GM19468 (cell line): ENCODE measurements around the gene INSRR.

ENCODE experiments used
- ATAC-seq: cut with Tn5 transposase; IDR thresholded peaks from one replicate; pipeline ENCODE4 v1.9.1; 2021; ENCODE audit warnings: mild to moderate bottlenecking, moderate library complexity, moderate number of reproducible peaks; ENCODE audit not compliant: unreplicated experiment; ENCODE audit errors: extremely low read depth

Gene INSRR

GRCh38 chr1:156894711-156895454 lies 36.0 kb upstream of the INSRR start:
- ATAC-seq = no peak

- ATAC-seq = no peak
Observed at GRCh38 chr1:156894001-156894400, 35.1 kb upstream of the INSRR start.

GRCh38 chr1:156893048-156893953 lies 34.4 kb upstream of the INSRR start, which contains the start of gene PEAR1:
PEAR1 (plus strand) TSS chr1:156893718; CDS start chr1:156903927, 10,209 bp downstream.
- no peak for ATAC-seq

DNA sequence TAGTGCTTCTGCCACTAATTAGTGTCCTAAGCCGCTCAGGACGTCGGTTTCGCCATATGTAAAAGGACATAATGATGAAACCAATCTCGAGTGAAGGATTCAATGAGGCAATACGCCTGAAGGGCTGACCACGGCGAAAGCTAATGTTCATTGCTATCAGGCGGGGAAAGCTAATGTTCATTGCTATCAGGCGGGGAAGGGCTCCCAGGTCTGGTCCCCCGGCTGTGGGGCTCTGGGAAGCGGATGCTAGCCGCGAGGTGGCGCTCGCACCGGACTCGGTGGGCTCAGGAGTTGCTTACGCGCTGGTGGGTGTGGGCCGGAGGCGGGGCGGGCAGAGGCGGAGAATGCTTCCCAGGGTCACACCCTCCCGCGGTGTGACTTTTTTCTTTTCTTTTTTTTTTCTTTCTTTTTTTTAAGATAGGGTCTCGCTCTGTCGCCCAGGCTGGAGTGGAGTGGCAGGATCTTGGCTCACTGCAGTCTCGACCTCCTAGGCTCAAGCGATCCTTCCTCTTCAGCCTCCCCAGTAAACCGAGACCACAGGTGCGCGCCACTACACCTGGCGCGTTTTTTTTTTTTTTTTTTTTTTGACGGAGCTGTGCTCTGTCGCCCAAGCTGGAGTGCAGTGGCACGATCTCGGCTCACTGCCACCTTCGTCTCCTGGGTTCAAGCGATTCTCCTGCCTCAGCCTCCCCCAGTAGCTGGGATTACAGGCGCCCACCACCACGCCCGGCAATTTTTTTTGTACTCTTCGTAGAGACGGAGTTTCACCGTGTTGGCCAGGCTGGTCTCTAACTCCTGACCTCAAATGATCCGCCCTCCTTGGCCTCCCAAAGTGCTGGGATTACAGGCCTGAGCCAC lies 33.5 kb upstream of the INSRR start:
- no peak for ATAC-seq

DNA sequence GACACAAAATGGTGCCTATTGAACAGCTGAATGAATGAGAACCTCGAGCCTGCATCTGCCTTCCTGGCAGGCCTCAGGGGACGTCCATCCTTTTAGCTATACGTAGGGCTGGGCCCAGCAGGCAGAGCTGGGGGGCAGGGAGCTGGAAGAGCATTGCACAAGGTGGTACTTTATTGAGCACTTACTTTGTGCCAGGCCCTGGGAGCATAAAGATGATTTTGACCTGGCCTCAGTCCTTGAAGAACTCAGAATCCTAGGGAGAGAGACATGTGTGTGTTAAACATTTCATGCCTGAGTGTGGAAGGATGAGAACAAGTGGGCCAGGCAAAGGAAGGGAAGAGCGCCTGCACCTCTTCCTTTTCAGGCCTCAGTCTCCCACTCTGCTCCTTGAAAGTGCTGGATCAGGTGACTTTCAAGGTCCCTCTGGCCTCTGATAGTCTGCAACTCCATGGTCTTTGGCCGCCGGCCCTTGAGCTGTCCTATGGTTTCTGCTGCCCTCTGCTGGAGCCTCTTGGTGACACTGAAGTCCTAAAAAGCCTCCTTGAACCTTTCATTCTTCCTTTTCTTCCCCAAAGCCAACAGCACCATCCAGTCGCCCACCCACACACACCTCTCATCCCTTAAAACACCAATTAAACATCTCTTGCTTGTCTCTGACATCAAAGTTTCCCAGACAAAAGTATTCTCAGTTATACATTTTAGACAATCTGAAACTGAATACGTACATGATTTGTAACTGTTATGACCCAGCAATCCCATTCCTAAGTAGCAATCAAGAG lies 31.1 kb upstream of the INSRR start:
- ATAC-seq = no peak

DNA sequence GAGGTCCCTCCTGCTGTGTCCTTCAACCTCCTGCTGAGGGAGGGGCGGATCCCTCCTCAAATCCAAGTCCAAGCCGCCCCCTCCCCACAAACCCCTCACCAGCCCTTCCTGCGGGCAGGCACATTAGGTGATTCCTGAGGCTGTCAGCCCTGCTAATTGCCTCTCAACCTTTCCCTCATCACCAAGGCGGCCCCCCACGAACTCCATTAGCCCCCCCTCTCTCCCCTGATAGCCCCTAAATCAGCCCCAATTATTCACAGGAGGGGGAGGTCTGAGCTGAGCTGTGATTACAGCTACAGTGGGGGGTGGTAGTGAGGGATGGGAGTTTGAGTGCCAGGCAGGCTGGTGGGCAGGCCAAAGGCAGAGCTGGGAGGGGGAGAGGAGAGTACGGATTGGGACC lies 28.8 kb upstream of the INSRR start:
- ATAC-seq = no peak

- no peak for ATAC-seq
Observed at GRCh38 chr1:156887317-156887716, 28.4 kb upstream of the INSRR start.

DNA sequence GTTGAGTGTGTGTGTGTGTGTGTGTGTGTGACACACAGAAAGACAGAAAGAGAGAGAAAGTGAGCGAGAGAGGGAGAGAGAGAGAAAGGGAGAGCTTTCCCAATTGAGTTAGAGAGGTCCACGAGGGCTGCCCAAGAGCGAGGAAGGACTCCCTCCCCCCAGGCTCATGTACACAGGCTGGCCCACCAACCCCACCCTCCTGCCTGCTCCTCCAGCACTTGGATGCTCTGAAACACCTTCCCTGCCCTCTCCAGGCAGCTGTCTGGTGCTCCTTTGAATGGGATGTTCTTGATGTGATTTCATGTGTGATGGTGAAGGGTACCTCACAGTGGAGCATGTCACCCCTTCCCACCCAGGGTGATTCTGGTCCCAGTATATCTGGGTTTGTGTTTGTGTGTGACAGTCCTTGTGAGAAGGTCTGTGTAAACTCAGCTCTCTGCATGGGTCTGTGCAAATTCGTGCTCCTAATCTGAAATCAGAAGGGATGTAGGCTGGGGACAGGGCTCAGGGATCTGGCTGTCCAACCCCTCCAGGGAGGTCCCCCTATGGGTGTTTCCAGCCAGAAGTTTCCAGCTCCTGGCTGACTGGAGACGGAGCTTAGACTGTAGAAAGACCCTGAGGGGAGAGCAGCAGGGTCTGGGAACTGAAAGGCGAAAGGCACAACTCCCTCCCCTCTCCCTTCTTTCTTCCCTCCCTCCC lies 27.8 kb upstream of the INSRR start:
- ATAC-seq = no peak

- ATAC-seq = no peak
Observed at GRCh38 chr1:156885880-156886355, 27.0 kb upstream of the INSRR start.

DNA sequence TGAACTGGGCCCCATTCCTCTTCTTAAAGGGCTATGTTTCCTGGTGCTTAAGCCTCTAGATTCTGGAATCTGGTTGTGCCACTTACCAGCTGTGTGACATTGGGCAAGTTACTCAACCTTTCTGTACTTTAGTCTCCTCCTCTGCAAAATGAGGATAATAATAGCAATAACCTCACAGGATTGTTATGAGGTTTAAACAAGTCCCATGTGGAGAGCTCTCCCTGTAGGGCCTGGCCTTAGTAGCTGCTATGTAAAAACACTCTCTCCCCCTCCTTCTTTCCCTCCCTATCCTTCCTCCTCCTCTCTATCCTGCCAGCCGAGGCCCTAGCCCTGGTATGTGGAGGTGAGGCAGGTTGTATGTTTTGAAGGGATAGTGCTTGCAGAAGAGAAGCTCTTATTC lies 26.4 kb upstream of the INSRR start:
- no peak for ATAC-seq

GRCh38 chr1:156884560-156885184 lies 25.8 kb upstream of the INSRR start:
- ATAC-seq = no peak

DNA sequence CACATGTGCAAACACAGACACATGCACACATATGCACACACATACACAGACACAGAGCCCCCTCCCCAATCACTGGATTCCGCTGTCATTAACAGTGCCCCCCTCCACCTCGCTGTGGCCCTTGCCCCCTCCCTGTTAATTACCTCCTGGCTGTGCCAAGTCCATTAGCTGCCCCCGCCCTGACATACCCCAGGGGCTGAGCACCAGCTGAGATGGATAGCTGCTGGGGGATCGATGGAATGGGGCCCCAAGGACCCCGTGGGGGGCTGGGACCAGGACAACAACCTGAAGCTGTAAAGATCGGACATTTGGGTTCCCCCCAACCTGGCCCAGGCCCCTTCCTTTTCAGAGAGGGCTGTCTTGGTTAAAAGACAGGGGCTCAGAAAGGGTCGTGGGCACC lies 25.0 kb upstream of the INSRR start:
- no peak for ATAC-seq

- no peak for ATAC-seq
Observed at GRCh38 chr1:156882543-156882942, 23.6 kb upstream of the INSRR start.

DNA sequence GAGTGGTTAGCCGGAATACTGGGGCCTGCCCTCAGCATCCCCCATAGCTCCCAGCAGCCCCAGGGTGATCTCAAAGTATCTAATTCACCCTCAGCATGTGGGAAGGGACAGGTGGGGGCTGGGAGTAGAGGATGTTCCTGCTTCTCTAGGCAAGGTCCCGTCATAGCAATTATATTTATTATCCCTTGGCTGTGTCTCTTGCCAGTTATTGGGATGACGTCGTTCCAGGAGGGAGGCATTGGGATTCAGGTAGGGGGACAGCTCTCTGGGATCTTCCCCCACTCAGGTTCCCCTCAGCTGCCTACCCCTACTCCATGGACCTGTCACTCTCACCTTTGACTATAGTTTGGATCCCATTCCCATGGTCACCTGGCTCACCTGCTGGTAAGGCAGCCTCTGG lies 22.7 kb upstream of the INSRR start:
- ATAC-seq = no peak

DNA sequence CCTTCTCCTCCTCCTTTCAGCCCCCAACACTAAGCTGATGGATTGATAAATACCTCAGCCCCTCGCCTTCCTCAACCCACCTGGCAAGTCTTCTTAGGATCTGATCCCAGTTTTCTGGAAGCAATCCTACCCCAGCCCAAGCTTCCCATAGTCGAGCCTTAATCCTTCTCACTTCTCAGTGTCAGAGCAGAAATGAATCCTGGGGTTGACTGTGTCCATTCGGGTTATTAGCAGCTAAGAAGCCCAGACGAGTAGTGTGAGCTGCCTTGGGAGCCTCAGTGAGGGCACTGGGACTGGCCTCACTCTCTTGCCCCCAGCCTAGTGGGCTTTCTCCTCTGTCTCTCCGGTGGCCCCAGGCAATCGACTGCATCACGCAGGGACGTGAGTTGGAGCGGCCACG lies 22.2 kb upstream of the INSRR start:
- no peak for ATAC-seq

DNA sequence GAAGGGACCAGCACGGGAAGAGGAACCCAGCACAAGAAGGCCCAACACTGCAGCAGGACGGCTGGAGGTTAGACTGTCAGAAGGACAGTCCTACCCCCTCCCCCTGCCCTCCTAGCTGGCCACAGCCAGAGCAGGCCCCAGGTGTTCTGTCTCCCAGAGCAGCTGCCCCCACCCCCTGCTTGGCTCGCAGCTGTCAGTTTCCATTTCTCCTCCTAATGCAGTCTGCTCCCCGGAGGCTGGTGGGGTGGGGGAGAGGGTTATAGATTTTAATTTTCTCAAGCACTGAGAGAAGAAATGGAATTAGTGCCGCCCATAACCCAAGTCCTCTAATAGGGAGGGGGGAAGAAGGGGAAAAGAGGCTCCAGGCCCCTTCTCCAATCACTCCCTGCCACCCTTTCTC lies 21.6 kb upstream of the INSRR start:
- ATAC-seq = no peak

- no peak for ATAC-seq
Observed at GRCh38 chr1:156879876-156880275, 21.0 kb upstream of the INSRR start.

- ATAC-seq = no peak
Observed at GRCh38 chr1:156877433-156878170, 18.7 kb upstream of the INSRR start.
